ENCODE results near the gene AGBL5. TPM values are rescaled to one million over a fixed set of nuclear protein-coding genes. Genes with fewer than 3 reads are reported as not detected.

Gene AGBL5
- total and polyA plus RNA-seq, 2 of the 13 experiments (the other 11 are each of a cell fraction or from before 2014, with no cell fraction given) = 55.9 to 73.3 TPM

- TF ChIP-seq ZNF292 (CRISPR knock-in tag; IDR thresholded peaks at IDR 0.05; ENCODE audit: borderline replicate concordance, low read depth) (no peak), HBP1 (CRISPR knock-in tag; IDR thresholded peaks at IDR 0.05; ENCODE audit: low read depth) (no peak), ZNF598 (CRISPR knock-in tag; IDR thresholded peaks at IDR 0.05; ENCODE audit: borderline replicate concordance) (no peak), POLR2A (IDR thresholded peaks at IDR 0.05; ENCODE audit: insufficient read depth in 1 of 2, low read depth in 2 of 2, low read length in 2 of 2) (peak in 1 of 2 experiments; percentile 52; a peak in 2 of 4 replicates), ZGPAT (CRISPR knock-in tag; IDR thresholded peaks at IDR 0.05) (no peak; the same call in 1 of the 2 replicates), NFAT5 (CRISPR knock-in tag; IDR thresholded peaks at IDR 0.05) (peak; percentile 34; the same call in 1 of the 2 replicates), ZNF225 (CRISPR knock-in tag; IDR thresholded peaks at IDR 0.05) (no peak; the same call in 1 of the 2 replicates), ZNF331 (CRISPR knock-in tag; IDR thresholded peaks at IDR 0.05) (no peak; the same call in 1 of the 2 replicates), ZFAT (CRISPR knock-in tag; conservative IDR thresholded peaks at IDR 0.05) (0 out of 2 replicates have a peak, but pooled peaks have one; percentile 75), NFE2L1 (CRISPR knock-in tag; IDR thresholded peaks at IDR 0.05; ENCODE audit: borderline replicate concordance) (no peak), ZBTB20 (CRISPR knock-in tag; IDR thresholded peaks at IDR 0.05; ENCODE audit: borderline replicate concordance, low read depth) (no peak), HIC2 (CRISPR knock-in tag; IDR thresholded peaks at IDR 0.05; ENCODE audit: low read depth) (no peak), ZNF709 (CRISPR knock-in tag; IDR thresholded peaks at IDR 0.05) (no peak; the same call in 1 of the 2 replicates), USF2 (IDR thresholded peaks at IDR 0.05; ENCODE audit: low read depth, low read length) (no peak), USF2 (CRISPR knock-in tag; IDR thresholded peaks at IDR 0.05; ENCODE audit: borderline replicate concordance) (no peak)
Measured at GRCh38 chr2:27049422-27050280, 1.8 kb upstream of the AGBL5 start (continued).

All from HepG2 (cell line).